DND-41 (cell line): Measurements from ENCODE around the gene PPP1R3A.

Source experiments
- CTCF ChIP-seq: IDR thresholded peaks from 2 replicates; pipeline ENCODE4 v1.5.1; 2012; ENCODE audit warnings: borderline replicate concordance, low read length, moderate library complexity, mild to moderate bottlenecking; ENCODE audit not compliant: poor library complexity, severe bottlenecking; ENCODE audit errors: extremely low read depth
- EZH2 ChIP-seq: IDR thresholded peaks from 3 replicates; pipeline ENCODE4 v1.6.1; 2012; ENCODE audit warnings: borderline replicate concordance, low read depth, mild to moderate bottlenecking, moderate library complexity, low read length, inconsistent platforms; ENCODE audit not compliant: severe bottlenecking

GRCh38 chr7:113953553-113953952 lies 34.7 kb upstream of the PPP1R3A start:
- TF ChIP-seq CTCF, result no peak
- no peak for TF ChIP-seq EZH2
